DMS153 treated with DMSO at 0.1 percent for 48 hours (cell line): ENCODE data around the gene KLHL5.
"Not testable (repeated sequence)": the region's sequence is repeated elsewhere in the genome, so short reads cannot be mapped to it uniquely, and the experiment has no call there.

Experiments
- DNase-seq: peaks from one replicate; lab custom pipeline; 2025; ENCODE audit not compliant: unreplicated experiment; lab: John Stamatoyannopoulos, UW

KLHL5 gene

GRCh38 chr4:39062094-39062769 is at the start of gene KLHL5:
Gene KLHL5 (plus strand): TSS chr4:39062232. CDS start chr4:39062653, 421 bp downstream.
- DNase-seq: no peak

GRCh38 chr4:39014028-39014427 is 48.0 kb upstream of the KLHL5 start:
- no peak for DNase-seq

GRCh38 chr4:39020130-39020529 is 41.9 kb upstream of the KLHL5 start:
- no peak for DNase-seq

GRCh38 chr4:39021631-39022030 is 40.4 kb upstream of the KLHL5 start:
- DNase-seq: no peak

DNA sequence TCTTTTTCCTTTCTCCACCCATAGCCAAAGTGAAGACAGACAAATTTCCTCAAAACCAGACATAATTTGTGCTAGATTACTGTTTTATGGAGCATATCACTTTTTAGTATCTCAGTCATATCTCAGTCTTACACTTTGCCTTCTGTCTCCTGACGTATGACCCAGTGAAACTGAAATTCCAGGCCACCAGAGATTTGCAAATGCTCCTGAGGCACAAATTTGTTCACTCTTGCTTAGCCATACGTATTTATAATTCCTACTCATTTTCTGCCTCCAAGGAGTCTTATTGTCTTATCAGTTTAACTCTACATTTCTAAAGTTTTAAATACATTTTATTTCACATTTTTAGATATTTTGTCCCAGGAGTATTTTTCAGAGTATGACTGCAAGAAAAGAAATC is 39.8 kb upstream of the KLHL5 start:
- DNase-seq: no peak

- DNase-seq: no peak
These were observed 39.0 kb upstream of the KLHL5 start for GRCh38 chr4:39023059-39023458.

GRCh38 chr4:39024311-39024865 is 37.6 kb upstream of the KLHL5 start:
- no peak for DNase-seq

DNA sequence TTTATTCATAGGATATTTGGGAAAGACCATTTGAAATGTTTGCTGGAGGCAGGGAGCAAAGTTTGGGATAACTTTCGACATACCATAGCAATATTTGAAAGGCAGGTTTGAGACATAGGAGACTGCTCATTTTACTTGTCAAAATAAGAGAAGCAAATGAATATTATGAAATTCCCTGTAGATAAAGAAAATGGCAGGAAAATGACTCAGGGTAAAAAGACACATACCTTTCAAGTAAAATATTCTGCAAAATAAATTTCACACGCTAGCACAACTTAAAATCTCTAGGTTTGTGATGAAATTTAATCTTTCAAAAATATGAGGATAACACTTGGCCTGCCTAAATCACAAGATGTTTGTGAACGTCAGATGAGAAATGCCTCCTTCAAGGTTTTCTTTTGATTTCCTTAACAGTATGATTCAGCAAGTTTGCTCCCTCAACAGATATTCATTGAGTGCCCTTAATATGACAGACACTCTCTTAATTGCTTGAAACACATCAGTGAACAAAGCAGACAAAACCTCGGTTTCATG is 36.4 kb upstream of the KLHL5 start:
- DNase-seq: no peak

DNA sequence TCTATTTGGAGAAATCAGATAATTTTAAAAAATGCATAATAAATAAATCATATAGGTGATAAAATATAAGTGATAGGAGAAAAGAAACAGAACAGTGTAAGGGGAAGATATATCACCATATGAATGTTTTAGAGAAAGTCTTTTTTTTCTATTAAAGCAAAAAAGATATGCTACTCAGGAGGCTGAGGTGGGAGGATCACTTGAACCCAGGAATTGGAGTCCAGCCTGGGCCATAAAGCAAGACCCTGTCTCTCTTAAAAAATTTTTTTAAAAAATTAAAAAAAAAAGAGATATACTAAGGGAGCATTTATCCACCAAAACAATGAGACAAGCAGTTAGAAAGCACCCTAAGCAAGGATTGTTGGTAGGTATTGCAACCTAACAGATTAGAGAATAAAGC is 35.9 kb upstream of the KLHL5 start:
- no peak for DNase-seq

DNA sequence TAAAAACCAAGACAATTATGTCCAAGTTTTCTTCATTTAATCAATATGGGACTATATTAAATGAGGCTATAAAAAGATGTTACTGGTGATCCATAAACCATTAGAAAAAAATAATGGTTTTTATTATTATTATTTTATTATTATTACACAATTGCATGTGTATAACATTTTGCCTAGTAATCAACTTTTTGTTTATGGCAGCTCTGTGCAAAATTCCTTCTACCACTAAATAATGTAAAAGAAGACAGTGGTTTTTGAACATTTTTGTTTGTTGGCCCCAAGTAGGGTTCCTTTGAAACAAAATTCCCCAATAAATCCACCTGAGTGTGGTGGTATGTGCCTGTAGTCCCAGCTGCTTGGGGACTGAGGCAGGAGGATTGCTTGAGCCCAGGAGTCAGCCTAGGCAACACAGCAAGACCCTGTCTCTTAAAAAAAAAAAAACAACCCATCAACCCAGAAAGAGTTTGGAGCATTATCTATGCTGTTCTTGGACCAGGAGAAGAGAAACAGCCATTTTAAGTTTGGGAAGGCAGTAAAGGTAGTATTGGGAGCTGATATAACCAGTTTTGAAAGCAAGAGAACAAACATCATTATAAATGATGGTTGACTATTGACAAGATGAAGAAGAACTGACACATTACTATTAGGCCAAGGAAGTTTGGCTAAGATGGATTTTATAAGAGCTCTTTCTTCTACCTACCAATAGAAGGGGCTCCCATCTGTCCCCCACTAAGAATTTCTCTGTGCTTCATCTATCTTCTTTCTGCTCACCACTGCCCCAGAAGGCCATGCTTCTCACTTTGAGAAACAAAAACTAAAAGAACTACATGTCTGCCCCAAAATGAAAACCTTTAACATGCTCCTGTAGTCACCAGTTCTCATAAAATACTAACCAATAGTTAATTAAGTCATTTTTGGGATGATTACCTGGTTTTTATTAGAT is 32.0 kb upstream of the KLHL5 start:
- no peak for DNase-seq

DNA sequence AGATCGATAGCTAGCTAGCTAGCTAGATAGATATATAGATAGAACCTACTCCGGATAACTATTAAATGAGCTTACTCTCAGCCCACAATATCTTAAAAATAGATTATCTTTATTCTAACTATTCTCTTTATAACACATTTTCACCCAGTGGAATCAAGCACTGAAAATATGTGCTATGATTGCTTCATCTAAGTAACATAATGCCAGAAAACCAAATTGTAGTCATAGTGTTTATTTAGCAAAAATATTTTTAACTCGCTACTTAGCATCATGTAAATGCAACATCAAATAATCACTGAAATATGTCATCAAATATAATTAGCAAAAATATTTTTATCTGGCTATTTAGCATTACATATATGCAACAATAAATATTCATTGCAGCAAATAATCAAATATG is 31.3 kb upstream of the KLHL5 start:
- no peak for DNase-seq

- DNase-seq: not testable (repeated sequence)
These were observed 30.4 kb upstream of the KLHL5 start for GRCh38 chr4:39031590-39032020.

DNA sequence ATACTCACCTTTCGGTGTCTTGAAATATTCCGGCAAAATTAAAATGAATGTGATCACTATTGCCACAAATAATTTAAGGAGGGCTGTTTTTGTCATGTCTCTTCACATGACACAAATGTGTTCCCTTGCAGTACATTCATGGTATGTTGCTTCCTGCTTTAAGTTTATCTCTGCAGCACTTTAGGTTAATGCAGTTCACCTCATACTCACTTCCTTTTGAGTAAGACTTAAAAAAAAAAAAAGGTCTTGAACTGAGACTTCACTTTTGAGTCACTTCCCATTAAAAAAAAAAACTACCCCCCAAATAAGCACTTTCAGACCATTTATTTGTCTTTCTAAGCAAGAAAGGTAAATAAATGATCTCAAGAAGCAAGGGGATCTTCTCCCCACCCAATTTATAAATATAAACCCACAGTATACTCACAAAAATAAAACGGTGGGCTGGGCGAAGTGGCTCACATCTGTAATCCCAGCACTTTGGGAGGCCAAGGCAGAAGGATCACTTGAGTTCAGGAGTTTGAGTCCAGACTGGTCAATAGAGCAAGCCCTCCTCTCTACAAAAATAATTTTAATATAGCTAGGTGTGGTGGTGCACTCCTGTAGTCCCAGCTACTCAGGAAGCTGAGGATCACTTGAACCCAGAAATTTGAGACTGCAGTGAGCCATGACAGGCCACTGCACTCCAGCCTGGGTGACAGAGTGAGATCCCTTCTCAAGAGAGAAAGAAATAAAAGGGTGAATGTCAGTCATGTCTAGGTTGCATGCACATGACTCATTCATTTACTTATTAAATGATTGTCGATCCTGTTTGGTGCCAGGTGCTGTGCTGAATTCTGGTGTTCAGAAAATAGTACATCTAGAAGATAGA is 29.6 kb upstream of the KLHL5 start, which contains the start of gene TMEM156:
TSS of gene TMEM156 (minus strand) at position 192 of the 868 bp plus-strand sequence. CDS start at position 96, 96 bp downstream.
- no peak for DNase-seq

DNA sequence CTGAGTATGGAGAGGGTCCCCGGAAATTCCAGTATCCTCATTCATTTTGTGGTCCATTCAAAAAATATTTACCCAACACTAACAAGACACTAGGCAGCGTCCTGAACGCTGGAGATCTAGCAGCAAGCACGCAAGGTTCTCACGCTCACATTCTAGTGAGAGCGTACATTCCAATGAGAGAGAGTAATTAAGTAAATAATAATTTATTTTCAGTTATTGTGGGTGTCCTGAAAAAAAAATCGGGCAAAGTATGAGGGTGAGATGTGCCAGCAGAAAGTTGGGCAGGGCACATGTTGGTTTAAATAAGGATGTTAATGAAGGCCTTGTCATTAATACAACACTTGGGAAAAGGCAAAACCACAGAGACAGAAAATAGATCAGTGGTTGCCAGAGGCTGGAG is 25.9 kb upstream of the KLHL5 start:
- DNase-seq: no peak

DNA sequence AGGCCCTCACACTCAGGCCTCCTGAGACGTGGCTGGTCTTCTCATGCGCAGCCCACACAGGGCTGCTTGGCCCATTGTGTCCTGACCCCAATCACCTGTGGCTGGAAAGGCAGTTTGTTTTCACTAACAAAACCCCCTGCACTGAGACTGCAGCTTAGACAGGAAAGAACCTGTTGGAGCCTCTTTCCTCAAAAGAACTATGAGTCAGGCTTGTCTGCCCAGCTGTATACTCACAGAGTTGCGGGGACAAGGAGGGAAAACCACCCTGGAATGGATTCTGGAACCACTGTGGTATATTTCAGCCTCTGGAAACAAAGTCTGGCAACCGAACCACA is 24.6 kb upstream of the KLHL5 start:
- no peak for DNase-seq

- no peak for DNase-seq
These were observed 24.1 kb upstream of the KLHL5 start for GRCh38 chr4:39037941-39038340.

GRCh38 chr4:39039108-39039507 is 22.9 kb upstream of the KLHL5 start:
- no peak for DNase-seq

- no peak for DNase-seq
These were observed 19.7 kb upstream of the KLHL5 start for GRCh38 chr4:39042366-39042765.

DNA sequence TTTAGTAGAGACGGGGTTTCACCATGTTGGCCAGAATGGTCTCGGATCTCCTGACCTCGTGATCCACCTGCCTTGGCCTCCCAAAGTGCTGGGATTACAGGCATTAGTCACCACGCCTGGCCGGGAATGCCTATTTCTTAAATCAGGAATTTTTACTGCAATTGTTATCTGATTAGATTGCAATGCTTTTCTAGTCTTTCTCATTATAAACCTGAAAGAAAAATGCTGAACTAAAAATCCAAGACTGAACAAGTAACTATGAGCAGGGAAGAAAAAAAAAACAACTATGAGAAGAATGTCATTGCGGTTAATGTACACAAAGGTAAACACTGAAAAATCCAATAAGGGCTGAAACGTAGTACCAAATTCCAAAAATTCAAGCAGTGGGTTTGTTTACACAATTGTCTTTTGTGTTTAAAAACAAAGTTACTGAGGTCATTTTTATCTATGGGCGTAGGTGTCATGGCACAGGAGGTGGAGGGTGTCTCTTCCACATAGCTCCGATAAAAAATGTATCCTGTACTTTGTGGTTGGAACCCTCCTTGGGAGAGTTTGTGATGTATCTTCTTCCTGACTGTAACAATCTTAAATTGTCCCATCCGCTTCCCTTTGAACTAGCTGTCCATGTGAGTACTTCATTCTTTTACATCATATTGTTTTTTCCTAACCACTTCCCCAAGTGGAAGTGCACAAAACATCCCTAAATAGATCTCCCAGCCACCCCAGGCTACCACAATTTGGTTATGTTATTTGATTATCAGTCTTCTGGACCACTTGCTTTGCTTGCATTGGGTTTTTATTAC is 18.8 kb upstream of the KLHL5 start:
- no peak for DNase-seq

DNA sequence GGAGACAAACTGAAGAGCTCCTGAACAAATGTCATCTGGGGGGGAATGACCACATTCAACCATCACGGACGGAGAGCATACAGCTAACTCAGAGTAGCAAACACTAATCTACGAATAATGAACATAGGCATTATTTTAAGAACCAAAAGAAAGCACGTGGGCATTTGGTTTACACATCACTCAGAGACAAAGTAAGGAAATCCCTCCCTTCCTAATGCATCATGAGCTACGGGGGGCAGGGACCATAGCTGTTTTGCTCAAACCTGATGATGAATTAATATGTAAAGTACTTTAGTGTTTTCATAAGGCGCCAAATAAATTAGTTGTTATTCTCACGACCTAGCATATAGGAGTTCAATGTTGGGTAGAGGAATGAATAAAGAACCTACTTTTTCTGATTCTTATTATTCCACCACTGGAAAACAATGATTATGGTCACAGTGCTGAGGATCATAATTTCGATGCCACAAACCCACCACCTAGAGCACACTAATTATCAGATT is 18.1 kb upstream of the KLHL5 start:
- DNase-seq: no peak
